ENCODE measurements around the gene U2AF2.

GRCh38 chr19:55686311-55687050 is 31.6 kb downstream of the U2AF2 start:
- no peak for TF ChIP-seq KDM1A (IDR thresholded peaks at IDR 0.05; ENCODE audit: borderline replicate concordance, low read length)
- no peak for TF ChIP-seq CREB1 (IDR thresholded peaks at IDR 0.05)
- no peak for TF ChIP-seq CTCF (IDR thresholded peaks at IDR 0.05; ENCODE audit: control extremely low read depth in 1 of 3, insufficient read depth in 1 of 3, low read depth in 1 of 3, low read length in 3 of 3)

Data from H1 (cell line).